SK-N-SH (cell line): Measurements from ENCODE around the gene PRDM10. TPM values are rescaled to one million over a fixed set of nuclear protein-coding genes. Genes with fewer than 3 reads are reported as not detected.

Source experiments
- polyA plus RNA-seq, 3 experiments: library from polyadenylated mRNA; depleted of rRNA; stranded (reverse); fragments of >200 nt; gene quantifications; 2 replicates each; pipeline ENCODE4 v1.2.3, GENCODE V29; 2012

Gene PRDM10
- polyA plus RNA-seq, 1 of the 3 experiments (the other 2 are of a cell fraction) = 1.9 TPM

Other genes with a start within 250 kb of the PRDM10 start
- gene TMEM45B, start 187.0 kb downstream of the PRDM10 start, polyA plus RNA-seq (2012; rRNA removed) = not detected in 2 replicates
- gene NFRKB, start 107.3 kb downstream of the PRDM10 start, polyA plus RNA-seq (2012; rRNA removed) = 13.5 and 14.6 TPM in 2 replicates
- gene APLP2, start 67.1 kb upstream of the PRDM10 start, polyA plus RNA-seq (2012; rRNA removed) = 408 and 424 TPM in 2 replicates
- not detected in 2 replicates for gene ST14, start 156.9 kb upstream of the PRDM10 start, polyA plus RNA-seq (2012; rRNA removed)